GM18909 (cell line): Measurements from ENCODE around the gene MYRF.

Source experiments
- ATAC-seq: cut with Tn5 transposase; IDR thresholded peaks from one replicate; pipeline ENCODE4 v1.9.1; 2021; ENCODE audit warnings: mild to moderate bottlenecking; ENCODE audit not compliant: unreplicated experiment, poor library complexity

Gene MYRF

GRCh38 chr11:61718046-61718531 is 34.3 kb upstream of the MYRF start:
- ATAC-seq: no peak

- no peak for ATAC-seq
These were observed 33.7 kb upstream of the MYRF start for GRCh38 chr11:61718621-61719302.

- no peak for ATAC-seq
These were observed 32.5 kb upstream of the MYRF start for GRCh38 chr11:61719978-61720377.

GRCh38 chr11:61720597-61720996 is 31.8 kb upstream of the MYRF start:
- no peak for ATAC-seq

GRCh38 chr11:61724437-61724836 is 28.0 kb upstream of the MYRF start:
- no peak for ATAC-seq

- ATAC-seq: no peak
These were observed 26.6 kb upstream of the MYRF start for GRCh38 chr11:61725781-61726231.

- ATAC-seq: no peak
These were observed 25.7 kb upstream of the MYRF start for GRCh38 chr11:61726775-61727174.

- no peak for ATAC-seq
These were observed 25.0 kb upstream of the MYRF start for GRCh38 chr11:61727401-61727811.

- no peak for ATAC-seq
These were observed 24.1 kb upstream of the MYRF start for GRCh38 chr11:61728066-61728939.

GRCh38 chr11:61728940-61729219 is 23.6 kb upstream of the MYRF start:
- ATAC-seq: no peak

GRCh38 chr11:61730240-61730994 is 22.0 kb upstream of the MYRF start:
- ATAC-seq: no peak

- ATAC-seq: no peak
These were observed 21.1 kb upstream of the MYRF start for GRCh38 chr11:61731211-61731951.

- ATAC-seq: no peak
These were observed 20.3 kb upstream of the MYRF start for GRCh38 chr11:61731952-61732675.

- no peak for ATAC-seq
These were observed 19.7 kb upstream of the MYRF start for GRCh38 chr11:61732705-61733104.

- peak; percentile 80 for ATAC-seq
These were observed 19.1 kb upstream of the MYRF start for GRCh38 chr11:61733120-61733978.

- ATAC-seq: no peak
These were observed 17.7 kb upstream of the MYRF start for GRCh38 chr11:61734767-61735166.

GRCh38 chr11:61735391-61735790 is 17.0 kb upstream of the MYRF start:
- no peak for ATAC-seq

GRCh38 chr11:61736310-61736709 is 16.1 kb upstream of the MYRF start:
- no peak for ATAC-seq

- ATAC-seq: no peak
These were observed 15.3 kb upstream of the MYRF start for GRCh38 chr11:61737131-61737530.
